GM12878 (cell line): ENCODE results near the gene RSPH1.

ENCODE experiments used
- BHLHE40 ChIP-seq, 2 experiments: fragments of 450-650 bp in 1 of 2; IDR thresholded peaks; 2 replicates each; pipeline ENCODE4 v1.6.1; 2011 to 2017; ENCODE audit warnings: low read depth in 2 of 2, borderline replicate concordance in 1 of 2, improper control_type of control experiment in 1 of 2, low read length in 1 of 2, mild to moderate bottlenecking in 1 of 2
- CHD4 ChIP-seq: fragments of 200-600 bp; sonication (generic); IDR thresholded peaks from 2 replicates; pipeline ENCODE4 v1.6.1; 2016; ENCODE audit warnings: mild to moderate bottlenecking
- CTCF ChIP-seq, 3 experiments: IDR thresholded peaks in 2 of 3; conservative IDR thresholded peaks in 1 of 3; 2 replicates each; pipeline ENCODE4 v1.5.1; 2011; ENCODE audit warnings: low read depth in 3 of 3, low read length in 3 of 3, mild to moderate bottlenecking in 3 of 3, control low read depth in 2 of 3, moderate library complexity in 2 of 3, inconsistent platforms in 1 of 3, mixed read lengths in 1 of 3; ENCODE audit not compliant: control insufficient read depth in 2 of 3, insufficient read depth in 1 of 3; ENCODE audit errors: extremely low read depth in 1 of 3
- DPF2 ChIP-seq: fragments of 450-650 bp; IDR thresholded peaks from 2 replicates; pipeline ENCODE4 v1.6.1; 2017; ENCODE audit warnings: mild to moderate bottlenecking
- HSF1 ChIP-seq: fragments of 150-350 bp; IDR thresholded peaks from 2 replicates; pipeline ENCODE4 v1.6.1; 2014; ENCODE audit warnings: mild to moderate bottlenecking, low read depth, low read length
- MXI1 ChIP-seq: fragments of 150-350 bp; IDR thresholded peaks from 2 replicates; pipeline ENCODE4 v1.6.1; 2011; ENCODE audit warnings: low read depth, mild to moderate bottlenecking, inconsistent platforms, low read length, improper control_type of control experiment
- SIN3A ChIP-seq: IDR thresholded peaks from 2 replicates; pipeline ENCODE4 v1.6.1; 2012; ENCODE audit warnings: low read depth, low read length, improper control_type of control experiment
- SUZ12 ChIP-seq: fragments of 200-600 bp; sonication (generic); IDR thresholded peaks from one replicate; pipeline ENCODE4 v1.6.1; 2018; ENCODE audit warnings: antibody characterized with exemption, mild to moderate bottlenecking; ENCODE audit not compliant: unreplicated experiment
- TCF12 ChIP-seq: IDR thresholded peaks from 2 replicates; pipeline ENCODE4 v1.6.1; 2011; ENCODE audit warnings: low read depth, mild to moderate bottlenecking, low read length
- USF1 ChIP-seq: IDR thresholded peaks from 2 replicates; pipeline ENCODE4 v1.6.1; 2011; ENCODE audit warnings: borderline replicate concordance, low read depth, mild to moderate bottlenecking, moderate library complexity, mixed read lengths, low read length; ENCODE audit not compliant: insufficient read depth; ENCODE audit errors: extremely low read length
- USF2 ChIP-seq: IDR thresholded peaks from 2 replicates; pipeline ENCODE4 v1.6.1; 2011; ENCODE audit warnings: low read depth, low read length, improper control_type of control experiment, borderline replicate concordance
- YY1 ChIP-seq: IDR thresholded peaks from 2 replicates; pipeline ENCODE4 v1.6.1; 2011; ENCODE audit warnings: low read depth, mild to moderate bottlenecking, low read length

- TF ChIP-seq CTCF (IDR thresholded peaks at IDR 0.05 in 2 of 3, conservative IDR thresholded peaks at IDR 0.05 in 1 of 3; ENCODE audit: control insufficient read depth in 2 of 3, extremely low read depth in 1 of 3, insufficient read depth in 1 of 3, low read depth in 3 of 3, low read length in 3 of 3), result no peak
- TF ChIP-seq CHD4, result no peak
- TF ChIP-seq SIN3A, result no peak
- no peak for TF ChIP-seq BHLHE40 (IDR thresholded peaks at IDR 0.05; ENCODE audit: borderline replicate concordance in 1 of 2, low read depth in 2 of 2, low read length in 1 of 2)
- no peak for TF ChIP-seq YY1
- TF ChIP-seq HSF1, result no peak
- no peak for TF ChIP-seq SUZ12
- TF ChIP-seq MXI1, result no peak
- TF ChIP-seq USF1, result no peak
- TF ChIP-seq TCF12, result no peak
- TF ChIP-seq DPF2, result no peak
- TF ChIP-seq USF2, result no peak
Observed at GRCh38 chr21:42486531-42486930, 9.5 kb downstream of the RSPH1 start.
